ENCODE measurements around the gene DCC.
A peak's percentile ranks its signal among the peaks of the same experiment; 100 is the strongest.

The DCC gene

DNA sequence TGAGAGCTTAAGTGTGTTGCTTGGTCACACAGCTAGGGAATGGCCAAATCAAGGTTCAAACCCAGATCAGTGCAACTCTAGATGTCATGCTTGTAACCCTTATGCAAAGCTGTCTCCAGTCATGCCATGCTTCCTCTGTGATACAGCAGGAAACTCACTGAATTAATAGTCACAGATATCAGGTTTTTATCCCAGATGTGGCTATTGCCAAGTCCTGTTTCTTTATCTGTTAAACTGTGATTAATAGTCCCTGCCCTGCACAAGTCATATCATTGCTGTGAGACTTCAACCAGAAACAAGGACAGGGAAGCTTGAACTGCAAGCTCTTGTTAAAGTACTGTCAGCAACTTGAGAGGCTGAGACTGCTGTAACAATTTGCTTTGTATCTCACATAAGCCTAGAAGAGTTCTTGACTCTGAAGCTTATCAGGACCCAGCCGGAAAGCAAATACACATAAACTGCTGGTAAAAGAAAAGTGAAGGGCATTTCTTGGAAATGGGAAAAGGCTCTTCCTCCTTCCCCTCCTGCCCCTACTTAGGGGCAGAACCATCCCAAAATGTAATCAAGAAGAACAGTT lies 609.0 kb downstream of the DCC start:
- no peak for DNase-seq

DNA sequence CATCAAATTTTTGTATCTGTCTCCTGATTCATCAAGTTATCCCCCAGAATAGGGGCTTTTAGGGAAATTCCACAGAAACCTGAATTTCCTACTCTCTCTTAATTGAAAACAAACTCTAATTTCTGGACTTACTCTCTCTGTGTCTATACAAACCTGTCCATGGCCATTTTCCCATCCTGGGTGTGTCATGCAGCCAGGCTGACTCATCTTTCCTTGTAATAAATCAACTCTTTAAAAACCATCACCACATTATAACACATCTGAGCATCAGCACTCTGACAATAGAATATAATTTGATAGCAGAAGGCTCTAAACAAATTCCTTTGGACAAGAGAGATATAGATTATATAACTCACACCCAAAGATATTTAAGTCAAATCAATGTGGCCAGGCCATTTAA lies 610.2 kb downstream of the DCC start:
- DNase-seq = no peak

DNA sequence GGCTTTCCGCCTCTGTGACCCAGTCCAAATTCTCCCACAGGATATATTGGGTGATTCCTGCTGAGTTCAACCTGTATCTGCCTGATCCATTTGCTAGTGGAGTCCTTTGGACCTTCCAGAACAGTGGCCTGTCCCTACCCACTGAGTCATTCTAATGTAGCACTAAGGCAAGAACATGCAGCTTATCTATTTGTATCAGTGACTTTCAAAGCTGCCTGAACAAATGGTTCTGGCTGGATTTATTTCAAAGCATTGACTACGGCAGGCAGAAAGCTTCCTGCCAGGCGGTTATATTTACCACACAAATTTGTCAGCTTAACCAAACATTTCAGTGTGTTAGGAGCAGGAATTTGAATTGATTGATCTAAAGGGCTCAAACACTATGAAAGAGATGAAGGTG lies 613.4 kb downstream of the DCC start:
- no peak for DNase-seq

DNA sequence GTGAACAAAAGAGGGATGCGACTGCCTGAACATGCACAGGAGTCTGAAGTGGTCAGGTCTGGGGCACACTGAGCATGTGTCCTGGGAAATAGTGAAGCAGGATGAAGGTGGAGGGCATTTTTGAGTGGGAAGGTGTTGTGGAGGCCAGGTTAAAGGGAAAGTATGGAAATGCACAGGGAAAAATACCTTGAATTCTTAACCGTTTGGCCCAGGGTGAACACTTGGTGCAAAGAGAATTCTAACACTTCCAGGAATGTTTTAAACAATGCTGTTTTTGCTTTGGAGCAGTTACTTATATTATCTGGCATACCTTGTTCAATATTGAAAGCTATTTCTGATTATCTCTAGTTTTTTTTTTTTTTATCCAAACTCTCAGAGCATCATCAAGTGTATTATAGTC lies 623.5 kb downstream of the DCC start:
- DNase-seq = no peak

DNA sequence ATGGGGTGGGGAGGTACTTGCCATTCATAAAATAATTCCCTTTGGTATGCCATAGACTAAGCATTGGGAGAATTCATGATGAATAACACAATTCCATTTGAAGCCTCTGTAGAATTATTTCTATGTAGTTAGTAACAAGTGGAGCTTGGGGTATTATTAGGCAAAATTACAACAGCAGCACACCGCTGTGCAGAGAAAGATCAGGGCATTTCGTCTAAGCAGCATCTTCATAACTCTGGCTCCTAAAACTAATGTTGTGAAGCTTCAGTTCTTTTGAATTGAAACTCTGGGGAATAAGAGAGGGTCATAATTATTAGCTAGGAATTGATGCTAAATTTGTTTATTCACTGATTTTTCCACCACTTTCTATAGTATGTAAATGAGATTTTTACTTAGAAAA lies 630.7 kb downstream of the DCC start:
- DNase-seq = no peak

DNA sequence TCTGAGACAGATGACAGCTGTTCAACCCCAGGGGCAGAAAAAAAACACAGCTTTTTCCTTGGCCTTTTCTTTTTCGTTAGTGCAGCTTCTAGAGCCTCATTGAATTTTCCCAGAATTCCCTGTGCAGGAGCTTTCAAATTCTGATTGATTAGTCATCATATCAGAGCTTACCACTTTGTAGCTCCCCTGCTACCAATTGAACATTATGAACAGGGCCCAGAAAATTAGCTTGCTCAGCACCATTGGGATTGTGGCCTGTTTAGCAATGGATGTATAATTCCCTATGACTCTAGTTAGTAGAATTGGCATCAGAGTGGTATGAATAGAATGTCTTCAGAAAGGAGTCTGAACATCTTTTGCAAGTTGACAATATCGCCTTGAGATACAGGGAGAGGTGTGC lies 631.1 kb downstream of the DCC start:
- DNase-seq = no peak

DNA sequence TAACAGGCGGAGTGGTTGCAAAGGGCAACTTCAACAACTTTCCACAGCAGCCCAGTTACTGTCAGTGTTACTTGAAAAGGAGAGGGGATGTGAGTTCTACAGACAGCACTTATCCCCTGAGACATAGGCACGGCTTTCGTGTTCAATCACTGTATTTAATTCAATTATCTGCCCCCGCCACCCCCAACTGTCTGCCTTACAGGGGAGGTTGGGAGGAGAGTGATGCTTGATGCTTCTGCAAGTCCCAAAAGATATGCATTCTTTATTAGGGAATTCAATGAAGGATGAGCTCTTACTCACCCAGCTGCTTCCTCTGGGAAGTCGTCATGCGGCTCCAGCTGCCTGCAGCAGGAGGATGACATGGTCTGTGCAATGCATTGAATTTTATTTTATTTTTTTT lies 639.9 kb downstream of the DCC start:
- no peak for DNase-seq

DNA sequence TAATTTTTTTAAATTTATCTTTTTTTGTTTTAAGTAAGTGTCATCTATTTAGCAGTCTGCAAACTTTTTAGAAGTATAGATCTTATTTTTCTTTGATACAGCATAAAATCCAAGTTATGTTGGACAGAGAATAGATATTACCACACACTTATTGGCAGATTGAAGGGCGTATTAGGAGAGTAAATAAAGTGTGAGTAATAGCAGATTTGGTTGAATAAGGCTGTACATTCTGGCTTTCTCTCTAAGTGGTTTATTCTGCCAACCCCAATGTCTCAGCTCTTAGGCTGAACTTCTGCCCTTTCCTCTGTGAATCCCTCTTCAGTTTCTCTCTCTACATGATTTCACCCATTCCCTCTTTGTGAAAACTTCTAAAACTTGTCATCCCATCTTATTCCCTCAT lies 651.2 kb downstream of the DCC start:
- DNase-seq = no peak

DNA sequence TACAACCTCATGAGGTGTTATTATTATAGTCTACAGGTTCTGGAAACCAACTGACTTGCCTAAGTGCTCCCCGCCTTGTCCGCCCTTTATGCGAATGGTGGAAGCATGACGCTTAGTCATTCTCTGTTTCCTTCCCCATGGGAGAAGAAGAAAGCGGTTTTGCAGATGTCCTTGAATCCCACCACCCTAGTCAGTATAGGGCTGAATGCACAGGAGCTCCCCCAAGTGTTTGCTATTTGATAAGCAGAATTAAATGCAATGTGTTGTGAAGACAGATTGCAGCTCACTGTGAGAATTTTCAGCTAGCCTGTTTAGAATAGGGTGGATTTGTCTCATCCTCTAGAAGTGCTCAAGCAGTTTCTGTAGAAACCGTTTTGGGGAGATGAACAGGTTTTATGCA lies 652.0 kb downstream of the DCC start:
- DNase-seq = no peak

DNA sequence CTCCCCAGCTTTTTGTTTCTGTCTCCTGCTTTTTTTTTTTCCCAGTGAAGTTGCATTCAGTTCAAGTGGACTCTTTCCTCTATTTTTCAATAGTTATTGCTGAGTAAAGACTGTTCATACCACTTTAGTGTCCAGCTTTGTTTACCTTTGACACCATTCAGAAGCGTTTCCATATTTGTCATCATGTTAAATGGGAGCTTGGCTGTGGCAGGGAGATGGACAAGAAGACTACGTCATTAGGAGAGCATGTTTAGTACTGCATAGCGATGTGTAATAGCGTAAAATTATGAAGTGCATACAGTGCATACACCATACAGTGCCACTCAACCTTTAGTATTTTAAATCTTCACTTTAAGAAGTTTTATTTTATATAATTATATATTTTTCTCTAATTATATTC lies 655.9 kb downstream of the DCC start:
- DNase-seq = no peak

DNA sequence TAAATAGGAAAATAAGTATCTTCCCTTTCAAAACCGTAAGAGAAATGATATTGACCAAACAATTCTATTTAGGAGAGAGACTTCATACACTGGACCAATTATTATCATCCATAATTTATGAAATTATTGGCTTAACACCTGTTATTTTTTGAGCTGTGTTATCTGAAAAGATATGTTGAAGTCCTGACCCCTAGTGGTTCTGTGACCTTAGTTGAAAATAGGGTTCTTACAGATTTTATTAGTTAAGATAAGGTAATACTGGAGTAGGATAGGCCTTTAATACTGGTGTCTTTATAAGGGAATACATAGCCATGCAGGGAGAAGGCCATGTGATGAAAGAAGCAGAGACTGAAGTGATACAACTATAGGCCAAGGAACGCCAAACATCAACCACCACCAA lies 659.6 kb downstream of the DCC start:
- DNase-seq = no peak

DNA sequence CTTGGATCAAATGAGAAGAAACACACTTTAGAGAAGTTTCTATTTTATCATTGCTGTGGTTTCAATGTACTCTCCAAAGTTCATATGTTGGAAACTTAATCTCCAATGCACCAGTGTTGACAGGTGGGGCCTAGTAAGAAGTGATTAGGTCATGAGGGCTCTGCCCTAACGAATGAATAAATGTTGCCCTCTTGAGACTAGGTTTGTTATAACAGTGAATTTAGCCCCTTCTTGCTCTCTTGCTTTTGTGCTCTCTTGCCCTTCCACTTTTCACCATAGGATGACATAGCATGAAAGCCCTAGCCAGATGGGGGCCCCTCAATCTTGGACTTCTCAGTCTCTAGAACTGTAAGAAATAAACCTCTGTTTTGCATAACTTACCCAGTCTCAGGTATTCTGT lies 664.8 kb downstream of the DCC start:
- peak; percentile 4 for DNase-seq

DNA sequence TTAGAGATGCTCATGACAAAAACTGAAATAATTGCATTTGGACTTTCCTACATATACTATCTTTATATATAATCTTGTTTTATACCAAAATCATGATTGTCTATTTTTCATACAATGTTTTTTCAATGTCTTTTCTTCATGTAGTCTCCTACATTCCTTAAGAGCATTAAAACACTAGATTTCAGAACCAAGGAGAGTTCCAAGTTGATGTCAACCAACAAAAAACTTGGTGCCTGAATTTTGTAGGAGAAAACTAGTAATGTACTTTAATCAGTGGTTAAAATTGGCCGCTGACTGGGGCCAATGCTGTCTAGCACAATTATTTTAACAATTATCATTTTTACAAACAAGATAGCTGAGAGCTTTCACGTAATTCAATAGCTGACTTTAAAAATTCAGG lies 678.8 kb downstream of the DCC start:
- no peak for DNase-seq

DNA sequence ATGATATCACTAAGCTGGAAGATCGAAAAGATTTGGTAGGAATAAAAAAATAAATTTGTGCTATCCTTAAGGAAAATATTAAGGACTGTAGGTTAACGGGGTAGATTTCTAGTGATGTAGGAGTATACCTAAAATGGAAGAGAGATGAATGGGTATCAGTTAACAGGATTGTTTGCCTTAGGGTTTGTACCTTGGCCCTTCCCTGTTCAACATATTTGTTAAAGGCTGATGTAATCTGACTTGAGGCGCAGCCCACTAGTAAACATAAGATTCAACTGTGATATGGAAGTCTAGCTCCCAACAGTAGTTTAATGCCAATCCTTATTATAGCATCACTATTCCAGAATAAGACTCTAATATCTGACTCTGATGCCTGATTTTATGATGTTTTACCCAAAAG lies 685.2 kb downstream of the DCC start:
- DNase-seq = no peak

DNA sequence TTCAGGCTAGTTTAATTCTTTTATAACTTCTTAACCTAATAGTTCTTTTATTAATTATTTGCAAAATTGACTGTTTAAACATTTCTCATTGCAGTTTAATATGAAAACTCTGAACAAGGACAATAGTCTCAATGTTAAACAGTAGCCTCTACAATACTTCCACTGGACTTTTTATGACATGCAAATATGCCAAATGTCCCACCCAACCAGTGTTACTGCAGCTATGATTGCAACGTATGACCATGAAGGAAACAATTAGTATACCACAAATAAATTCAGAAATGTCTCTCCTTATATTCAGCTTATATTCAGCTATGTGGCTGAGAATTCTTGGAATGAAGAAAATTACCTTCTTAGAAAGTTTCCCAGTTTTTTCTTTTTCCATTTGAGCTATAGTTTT lies 688.6 kb downstream of the DCC start:
- DNase-seq = no peak

DNA sequence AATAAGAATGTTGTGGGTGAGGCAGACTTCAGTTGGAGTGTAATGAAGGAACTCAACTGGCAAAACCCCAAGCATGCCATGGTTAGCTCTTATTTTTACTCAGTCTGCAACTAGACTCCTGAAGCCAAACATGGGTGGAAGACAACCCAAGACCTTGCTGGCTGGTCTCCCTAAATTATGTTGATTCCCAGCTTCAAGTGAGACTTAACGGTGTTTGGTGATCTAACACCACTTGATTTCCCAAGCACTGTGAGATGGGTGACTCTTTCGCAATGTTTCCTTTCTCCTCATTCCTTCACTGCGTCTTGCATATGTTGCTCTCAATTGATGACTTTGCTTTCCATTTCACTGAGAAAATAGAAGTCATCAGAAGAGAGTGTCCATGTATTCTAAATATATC lies 693.1 kb downstream of the DCC start:
- no peak for DNase-seq

DNA sequence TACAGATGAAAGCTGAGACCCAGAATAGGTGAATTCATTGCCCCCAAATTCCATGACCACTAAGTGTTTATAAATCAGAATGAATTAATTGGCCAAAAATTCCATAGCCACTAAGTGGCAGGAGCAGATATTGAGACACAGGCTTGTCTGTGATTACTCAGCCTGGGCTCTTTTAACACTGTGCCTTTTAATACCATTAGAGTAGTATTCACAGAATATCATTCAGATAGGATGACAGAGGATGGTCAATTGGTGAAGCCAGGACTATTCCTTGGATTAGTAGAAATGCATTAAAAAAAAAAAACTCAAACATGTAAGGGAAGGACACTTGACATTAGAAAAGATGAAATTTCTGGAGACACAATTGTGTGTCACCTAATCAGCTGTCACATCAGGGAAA lies 698.6 kb downstream of the DCC start:
- no peak for DNase-seq

DNA sequence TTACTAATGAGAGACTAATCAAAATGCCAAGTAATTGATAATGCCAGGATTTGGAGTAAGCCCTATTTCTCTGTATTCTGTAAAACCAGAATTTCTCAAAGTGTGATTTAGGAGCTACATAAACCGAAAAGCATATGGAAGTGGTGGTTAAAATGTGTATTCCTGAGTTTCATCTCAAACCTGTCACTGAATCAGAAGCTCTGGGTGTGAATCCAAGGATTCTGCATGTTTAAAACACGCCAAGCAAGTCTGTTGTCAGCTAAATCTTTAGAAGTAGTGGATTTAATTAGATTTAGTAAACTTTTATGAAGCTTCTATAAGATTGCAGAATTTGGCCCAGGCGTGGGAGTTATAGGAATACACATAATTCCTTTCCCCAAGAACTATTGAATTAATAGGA lies 700.3 kb downstream of the DCC start:
- no peak for DNase-seq

DNA sequence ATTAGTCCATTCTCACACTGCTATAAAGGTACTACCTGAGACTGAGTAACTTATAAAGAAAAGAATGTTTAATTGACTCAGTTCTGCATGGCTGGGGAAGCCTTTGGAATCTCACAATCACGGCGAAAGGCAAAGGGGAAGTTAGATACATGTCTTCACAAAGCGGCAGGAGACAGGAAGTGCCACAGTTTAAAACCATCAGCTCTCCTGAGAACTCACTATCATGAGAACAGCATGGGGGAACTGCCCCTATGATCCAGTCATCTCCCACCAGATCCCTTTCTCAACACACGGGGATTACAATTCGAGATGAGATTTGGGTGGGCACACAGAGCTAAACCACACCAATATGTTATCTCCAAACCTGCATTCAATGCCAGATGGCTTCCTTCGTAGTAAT lies 716.1 kb downstream of the DCC start:
- DNase-seq = no peak

DNA sequence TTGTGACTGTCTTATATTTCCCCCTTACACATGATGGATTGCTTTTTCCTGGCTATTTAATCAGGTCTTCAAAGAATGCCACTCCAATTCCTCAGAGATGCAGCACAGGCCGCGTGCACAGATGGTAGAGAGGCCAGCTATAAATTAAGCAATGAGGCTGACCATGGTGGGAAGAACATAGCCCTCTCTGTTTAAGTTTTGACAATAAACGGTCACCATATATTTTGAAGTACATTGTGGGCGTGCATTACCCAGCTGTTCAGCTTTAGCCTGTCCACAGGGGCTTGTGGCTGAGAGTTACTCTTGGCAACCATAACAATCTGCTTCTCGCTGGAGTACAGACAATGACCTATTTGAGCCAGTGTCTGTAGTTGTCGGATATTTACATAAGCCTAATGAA lies 730.8 kb downstream of the DCC start:
- DNase-seq = no peak

DNA sequence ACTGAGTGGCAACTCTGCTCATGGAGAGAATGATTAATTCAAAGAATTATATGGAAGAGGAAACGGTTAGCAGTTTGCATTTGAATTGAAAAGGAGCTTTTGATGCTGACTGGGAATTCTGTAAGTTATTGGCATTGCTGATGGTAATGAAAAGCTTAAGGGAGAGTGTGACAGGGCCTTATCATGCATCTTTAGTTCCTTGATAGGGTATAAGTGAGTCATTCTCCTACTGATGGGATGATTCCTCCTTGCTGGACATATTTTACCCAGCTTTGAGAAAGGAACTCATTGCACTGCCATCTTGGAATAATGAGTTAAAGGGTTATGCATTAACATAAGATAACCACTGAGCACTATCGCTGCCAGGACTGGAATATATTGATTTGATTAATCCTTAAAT lies 740.7 kb downstream of the DCC start:
- DNase-seq = no peak

DNA sequence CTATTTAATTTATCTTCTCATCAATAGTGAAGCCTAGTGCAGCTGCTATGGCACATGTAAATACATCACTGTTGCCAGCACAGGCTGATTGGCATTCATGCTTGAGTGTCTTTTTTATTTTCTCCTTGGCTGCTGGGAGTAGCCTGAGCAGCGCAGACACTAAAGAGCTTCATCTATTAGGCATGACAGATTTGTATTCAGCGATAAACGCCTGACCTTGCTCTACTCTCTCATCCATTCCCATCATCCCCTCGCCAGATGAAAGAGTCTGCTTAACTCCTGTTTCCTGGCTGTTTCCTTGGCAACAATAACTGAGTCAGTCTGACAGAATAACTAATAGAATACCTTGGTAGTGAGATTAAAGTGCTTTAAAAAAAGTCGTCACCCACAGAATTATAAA lies 753.6 kb downstream of the DCC start:
- no peak for DNase-seq

DNA sequence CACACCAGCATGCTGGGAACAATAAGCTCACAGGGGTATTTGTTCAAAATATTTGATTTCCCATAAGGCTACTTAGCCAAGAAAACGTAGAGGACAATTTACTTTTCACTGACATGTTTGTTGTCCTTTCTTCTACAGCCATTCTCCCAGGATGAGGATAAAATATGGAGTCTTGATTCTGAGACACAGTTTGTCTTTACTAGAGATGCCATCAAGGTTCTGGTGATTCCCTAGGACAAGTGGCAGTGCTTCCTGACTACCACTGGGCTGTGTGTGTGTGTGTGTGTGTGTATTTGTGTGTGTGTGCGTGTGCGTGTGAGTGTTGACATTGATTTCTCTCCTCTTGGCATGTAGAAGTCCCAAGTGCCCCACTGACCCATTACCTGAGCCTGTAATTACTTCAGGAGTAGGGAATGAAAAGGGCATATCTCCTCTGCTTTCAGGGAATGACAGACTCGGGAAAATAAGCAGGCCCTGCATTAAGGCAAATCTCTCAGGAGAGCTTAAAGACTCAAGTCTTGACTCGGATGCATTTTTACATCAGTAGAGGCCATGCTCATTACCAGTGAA lies 761.6 kb downstream of the DCC start:
- DNase-seq = no peak

DNA sequence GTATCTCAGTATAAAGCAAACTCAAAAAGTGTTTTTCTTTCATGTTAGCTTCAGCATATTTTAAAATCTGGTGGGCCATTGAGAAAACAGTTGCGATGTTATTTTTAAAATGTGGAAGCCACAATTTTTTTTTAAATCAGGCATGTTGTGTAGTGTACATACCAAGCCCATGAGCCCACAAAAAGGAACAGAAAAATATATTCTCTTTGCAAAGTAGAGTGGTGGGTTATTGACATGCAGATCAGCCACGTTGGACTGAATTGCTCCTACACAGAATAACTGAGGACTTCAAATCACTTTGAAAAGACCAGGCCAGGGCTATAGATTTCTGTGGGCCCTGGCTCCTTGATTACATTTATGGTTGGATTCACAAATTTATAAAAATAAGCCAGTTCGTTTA lies 774.4 kb downstream of the DCC start:
- no peak for DNase-seq

DNA sequence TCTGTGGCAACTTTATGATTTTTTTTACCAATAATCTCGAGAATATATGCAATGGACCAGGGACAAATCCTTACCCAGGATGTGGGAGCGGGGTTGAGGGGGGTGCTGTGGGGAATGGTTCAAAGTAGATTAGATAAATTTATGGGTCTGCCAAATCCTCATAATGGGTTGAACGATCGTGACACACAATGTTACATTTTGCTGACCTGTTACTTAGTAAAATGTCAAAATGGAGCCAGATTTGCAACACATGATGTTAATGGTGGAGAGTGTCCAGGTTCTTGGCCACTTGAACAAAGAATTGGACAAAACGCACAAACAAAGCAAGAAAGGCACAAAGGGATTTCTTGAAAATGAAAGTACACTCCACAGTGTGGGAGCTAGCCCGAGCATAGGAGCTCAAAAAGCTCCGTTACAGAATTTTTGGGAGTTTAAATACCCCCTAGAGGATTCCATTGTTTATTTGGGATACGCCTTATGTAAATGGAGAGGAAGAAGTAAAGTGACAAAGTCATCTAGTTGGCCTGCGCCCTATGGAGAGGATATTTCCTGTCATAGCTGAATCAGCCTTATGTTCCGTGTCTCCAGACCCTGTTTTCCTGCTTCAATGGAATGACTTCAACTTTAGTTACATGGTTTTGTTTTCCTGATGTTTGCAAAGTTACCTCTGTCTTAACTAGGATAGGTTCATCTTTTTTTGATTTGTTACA lies 776.0 kb downstream of the DCC start:
- DNase-seq = no peak

Measured in NCI-H2171 (cell line).